Stimulated activated CD8-positive, alpha-beta memory T cell treated with anti-CD3 and anti-CD28 coated beads, Interleukin-4, amount 100 ng/mL, for 1 hour (primary cell): Measurements from ENCODE around the gene DNAI7.

Source experiments
- DNase-seq, 2 donors: peaks; one replicate each; pipeline ENCODE4 v3.0.0-alpha.2; 2020; ENCODE audit warnings: low read depth in 2 of 2, low spot score in 1 of 2

The DNAI7 gene

GRCh38 chr12:25195056-25195971 lies at the start of gene DNAI7, which contains the start of gene ETFRF1:
Gene DNAI7, minus strand, starts transcription at chr12:25195160. Its CDS starts 82 bp downstream, at chr12:25195078.
Gene ETFRF1, plus strand, starts transcription at chr12:25195237. Its CDS starts 8,720 bp downstream, at chr12:25203957.
- DNase-seq, result peak; percentile 90 to 93

DNA sequence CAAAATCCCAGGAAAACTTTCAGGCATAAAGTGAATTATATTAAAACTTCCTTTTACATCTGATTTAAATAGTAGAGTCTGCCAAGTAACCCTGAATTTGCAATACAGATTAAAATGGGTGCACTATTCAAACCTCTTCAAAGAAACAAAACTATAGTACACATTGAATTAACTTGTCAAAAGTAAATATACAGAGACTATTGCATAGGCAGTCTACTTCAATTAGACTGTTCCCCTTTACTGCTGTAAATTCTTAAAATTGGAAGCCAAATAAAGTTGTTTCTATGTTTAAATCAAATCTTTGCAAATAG lies 48.7 kb upstream of the DNAI7 start:
- no peak for DNase-seq

GRCh38 chr12:25242981-25243679 lies 48.2 kb upstream of the DNAI7 start:
- no peak for DNase-seq

DNA sequence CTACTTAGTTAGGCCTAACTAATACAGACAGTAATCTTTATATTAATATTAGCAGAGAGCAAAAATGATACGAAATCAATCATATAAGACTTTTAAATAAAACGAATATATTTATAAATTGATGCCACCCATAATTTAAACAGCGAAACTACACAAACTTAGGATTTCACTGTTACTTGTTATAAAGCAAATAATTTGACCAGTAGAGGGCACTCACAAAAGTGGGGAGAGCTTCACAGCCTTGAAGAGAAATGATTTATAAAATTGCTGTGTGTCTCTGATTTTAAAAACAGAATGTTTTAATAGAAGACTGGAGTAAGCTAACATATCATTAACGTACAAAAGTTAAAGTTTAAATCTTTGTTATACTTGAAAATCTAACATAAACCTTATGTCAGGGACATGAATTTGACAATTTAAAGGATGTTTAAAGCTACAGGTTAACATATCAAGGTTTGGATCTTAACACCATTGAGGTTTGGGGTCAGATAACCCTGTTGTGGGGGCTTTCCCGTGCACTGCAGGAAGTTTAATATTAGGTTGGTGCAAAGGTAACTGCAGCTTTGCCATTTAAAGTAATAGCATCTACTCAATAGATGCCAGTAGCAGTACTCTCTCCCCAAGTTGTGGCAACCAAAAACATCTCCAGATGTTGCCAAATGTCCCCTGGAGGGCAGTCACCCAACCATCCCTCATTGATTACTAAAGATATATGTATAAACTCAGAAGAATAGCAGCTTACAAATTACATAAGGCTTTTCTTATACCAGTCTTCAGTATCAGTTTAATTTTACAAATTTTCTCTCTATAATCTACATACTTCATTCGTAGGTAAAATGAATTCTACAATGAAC lies 46.4 kb upstream of the DNAI7 start:
- DNase-seq, result no peak

DNA sequence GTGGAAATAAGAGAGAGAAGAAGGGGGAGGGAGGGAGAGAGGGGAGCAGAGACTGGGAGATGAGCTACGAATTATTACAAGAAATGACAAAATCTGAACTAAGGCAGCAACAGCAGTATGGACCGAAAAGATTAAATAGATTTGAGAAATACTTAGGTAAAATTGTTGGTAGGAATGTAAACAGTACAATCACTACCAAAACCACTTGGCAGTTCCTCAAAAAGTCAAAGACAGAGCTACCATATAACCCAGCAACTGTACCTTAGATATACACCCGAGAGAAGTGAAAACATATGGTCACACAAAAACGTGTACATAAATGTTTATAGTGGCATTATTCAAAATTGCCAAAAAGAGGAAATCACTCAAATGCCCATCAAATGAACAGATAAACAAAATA lies 41.7 kb upstream of the DNAI7 start:
- DNase-seq, result no peak

GRCh38 chr12:25236190-25236589 lies 41.2 kb upstream of the DNAI7 start:
- DNase-seq, result no peak

DNA sequence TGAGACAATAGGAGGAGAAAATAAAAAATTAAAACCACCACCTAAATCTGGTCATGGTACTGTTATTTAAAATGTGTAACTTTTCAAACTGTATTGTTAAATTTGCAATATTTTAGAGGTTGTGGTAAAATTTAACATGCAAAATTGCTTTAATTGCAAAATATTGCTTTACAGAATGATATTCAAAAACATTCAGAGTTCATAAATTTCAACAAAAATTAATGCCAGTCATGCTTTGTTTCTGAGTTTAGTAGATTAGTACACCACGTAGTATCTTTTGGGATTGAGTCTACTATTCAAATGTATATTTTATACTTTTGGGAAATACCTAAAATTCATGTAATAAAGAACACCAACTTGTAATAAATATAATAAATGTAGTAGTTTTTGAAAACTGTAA lies 18.4 kb upstream of the DNAI7 start:
- DNase-seq, result no peak

DNA sequence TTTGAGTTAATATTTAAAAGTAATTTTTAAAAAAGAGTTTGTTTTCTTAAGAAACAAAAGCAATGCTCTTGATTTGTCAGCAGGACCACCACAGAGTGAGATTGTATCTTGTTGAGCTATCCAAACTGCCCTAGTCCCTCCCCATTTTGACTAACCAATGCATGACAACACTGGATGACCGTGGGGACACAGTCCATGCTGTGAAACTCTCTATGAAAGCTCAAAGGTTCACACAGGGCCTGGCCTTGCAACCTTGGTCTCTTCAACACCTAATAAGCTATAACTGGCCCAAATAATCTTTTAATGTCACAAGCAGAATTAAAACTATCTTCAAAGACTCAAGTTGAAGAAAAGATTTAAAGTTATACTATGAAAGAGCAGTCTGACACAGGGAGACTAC lies 13.6 kb upstream of the DNAI7 start:
- DNase-seq, result no peak

DNA sequence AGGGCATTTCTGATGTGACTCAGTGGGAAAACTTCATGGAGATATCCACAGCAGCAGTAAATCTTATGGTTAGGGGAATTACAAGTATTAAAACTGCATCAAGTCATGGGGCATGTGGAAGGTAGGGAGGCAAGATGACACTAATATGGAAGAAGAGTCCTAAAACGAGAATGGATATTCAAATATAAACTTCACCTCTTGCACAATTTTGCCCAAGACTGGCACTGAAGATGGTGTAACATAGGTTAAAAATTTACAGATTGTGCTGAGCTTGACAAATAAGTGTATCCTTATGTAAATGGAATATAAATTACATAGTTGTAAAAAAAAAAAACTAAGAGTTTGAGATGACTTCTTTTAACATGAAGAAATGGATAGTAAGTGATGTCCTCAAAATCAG lies 12.9 kb upstream of the DNAI7 start:
- no peak for DNase-seq

DNA sequence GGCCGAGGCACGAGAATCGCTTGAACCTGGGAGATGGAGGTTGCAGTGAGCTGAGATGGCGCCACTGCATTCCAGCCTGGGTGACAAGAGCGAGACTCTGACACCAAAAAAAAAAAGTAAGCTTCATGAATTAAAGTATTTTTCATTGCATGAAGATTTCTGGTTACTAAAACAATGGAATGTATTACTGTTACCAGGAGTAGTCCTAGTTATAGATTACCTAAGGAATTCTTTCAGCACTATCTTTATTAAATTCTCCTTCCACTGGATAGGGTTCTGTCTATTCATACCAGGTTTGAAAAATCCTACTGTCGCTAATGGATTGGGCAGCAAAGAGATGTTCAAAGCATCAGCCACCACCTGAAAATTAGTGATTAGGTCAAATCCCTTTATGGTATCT lies 12.5 kb upstream of the DNAI7 start:
- DNase-seq, result no peak

DNA sequence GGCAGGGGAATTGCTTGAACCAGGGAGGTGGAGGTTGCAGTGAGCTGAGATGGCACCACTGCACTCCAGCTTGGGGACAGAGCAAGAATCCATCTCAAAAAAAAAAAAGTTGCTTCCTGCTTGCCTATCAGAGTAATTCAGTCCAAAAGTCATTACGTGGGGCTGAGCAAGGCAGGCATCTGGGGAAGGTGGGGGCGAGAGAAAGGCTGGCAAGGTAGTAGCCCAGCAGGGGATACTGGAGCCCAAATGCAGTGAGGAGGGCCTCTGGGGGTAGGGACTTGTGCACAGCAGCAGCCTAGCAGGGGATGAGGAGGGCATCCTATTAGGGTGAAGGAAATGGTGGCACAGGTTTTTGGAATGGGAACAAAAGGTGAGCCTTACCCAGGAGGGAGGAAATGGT lies 7.2 kb upstream of the DNAI7 start:
- DNase-seq, result no peak

DNA sequence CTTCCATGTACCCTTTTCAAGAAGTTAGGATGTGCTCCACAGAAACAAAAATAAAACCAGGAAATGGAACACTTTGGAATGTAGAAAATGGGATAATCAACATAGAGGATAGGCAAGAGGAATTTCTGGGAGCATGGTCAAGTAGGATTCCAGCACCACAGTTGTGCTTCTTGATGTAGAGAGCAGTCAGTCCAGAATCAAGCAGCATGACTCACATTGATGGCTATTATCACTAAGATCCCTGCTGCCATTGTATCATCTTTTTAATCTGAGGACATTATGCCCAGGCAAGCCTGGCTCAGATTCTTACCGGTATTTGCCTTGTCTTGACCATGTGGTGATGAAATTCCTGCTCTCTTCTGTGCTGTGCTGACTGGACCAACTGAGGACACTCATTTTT lies 5.7 kb upstream of the DNAI7 start:
- DNase-seq, result no peak

GRCh38 chr12:25197608-25198007 lies 2.6 kb upstream of the DNAI7 start:
- no peak for DNase-seq

- DNase-seq, result no peak
These were observed 271 bp downstream of the DNAI7 start for GRCh38 chr12:25194722-25195055.

DNA sequence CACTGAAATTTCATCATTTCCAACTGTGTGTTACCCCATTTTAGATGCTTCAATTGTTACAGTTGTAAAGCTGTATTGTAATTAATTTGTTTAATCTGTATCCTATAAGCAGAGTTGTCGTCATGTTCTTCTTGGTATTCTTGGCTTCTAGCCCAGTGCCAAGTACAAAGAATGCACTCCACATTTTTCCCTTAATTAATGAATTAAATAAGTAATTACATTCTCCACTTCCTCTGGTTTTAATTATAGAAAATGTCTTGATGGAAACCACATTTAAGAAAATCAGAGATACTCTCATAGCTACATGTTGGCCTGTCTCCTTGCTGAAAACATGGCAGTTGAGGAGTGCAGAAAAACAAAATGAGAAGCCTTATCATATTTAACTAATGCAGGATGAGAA lies 746 bp downstream of the DNAI7 start:
- no peak for DNase-seq

GRCh38 chr12:25190793-25191192 lies 4.2 kb downstream of the DNAI7 start:
- DNase-seq, result no peak

DNA sequence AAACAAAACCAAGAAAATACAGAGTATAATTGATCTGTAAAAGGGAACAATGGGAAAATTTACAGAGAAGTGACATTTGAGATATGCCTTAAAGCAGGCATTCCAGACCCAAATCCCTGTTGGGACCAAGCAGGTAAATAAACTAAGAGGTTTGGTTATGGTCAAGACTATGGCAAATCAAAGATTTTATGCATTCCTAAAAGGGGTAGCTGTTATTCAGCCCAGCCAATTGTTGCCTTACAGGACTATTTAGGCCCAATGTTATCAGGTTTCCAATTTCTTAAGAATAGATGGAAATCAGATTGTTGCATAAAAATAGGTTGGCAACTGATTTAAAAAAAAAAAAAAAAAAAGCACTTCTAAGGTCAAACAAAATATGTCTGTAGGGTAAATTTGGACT lies 5.3 kb downstream of the DNAI7 start:
- DNase-seq, result no peak

GRCh38 chr12:25187781-25188180 lies 7.2 kb downstream of the DNAI7 start:
- DNase-seq, result no peak

- DNase-seq, result no peak
These were observed 8.1 kb downstream of the DNAI7 start for GRCh38 chr12:25186788-25187402.

DNA sequence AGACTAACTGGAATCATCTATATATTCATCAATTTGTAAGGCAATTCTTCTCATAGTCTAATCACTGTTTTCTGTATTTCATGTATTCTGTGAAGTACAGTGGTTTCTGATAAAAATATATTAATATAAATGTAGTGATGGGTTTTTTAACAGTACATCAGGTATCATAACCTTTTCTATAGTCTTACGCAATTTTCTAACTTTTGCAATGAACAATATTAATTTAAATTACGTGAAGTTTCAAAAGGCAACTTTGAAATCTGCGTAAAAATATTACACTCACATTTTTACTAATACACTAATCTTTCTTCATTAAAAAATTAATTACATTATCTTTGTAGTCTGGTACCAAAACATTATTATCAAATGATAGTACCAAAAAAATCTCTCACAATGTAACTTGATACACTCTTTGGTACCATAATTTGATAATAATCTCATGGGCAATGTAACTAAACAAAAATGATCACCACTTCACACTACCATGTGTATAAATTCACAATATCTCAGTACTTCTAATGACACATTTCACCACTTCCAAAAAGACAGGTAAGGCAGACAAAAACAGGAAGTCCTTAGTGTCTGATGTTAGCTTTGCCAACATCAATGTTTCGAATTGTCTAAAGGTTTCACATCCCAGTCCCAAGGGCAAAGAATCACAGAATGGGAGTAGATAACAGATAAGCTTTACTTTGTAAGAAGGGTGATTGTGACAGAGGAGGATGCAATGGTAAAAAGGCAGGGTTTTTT lies 8.7 kb downstream of the DNAI7 start:
- DNase-seq, result no peak

GRCh38 chr12:25184132-25184531 lies 10.8 kb downstream of the DNAI7 start:
- no peak for DNase-seq
